ENCODE data around the gene NDUFAF2.

Gene NDUFAF2

DNA sequence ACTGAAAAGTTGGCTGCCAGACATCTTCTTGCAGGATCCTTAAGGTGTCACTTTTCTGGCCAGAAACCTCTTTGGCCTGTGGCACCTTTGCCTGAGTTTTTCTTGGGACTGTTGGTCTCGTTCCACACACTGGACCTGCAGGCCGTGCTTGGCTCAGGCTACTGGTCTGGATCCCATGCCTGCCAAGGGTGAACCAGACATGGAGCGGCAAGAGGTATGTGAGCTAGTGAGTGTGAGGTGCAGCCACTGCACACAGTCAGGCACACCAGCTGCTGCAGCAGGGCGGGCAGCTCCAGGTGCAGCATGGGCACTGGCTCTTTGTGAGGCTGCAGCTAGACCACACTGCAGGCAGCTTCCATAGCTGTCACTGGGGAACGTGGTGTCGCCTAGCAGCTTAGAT lies 47.9 kb downstream of the NDUFAF2 start:
- H3K27ac ChIP-seq = no peak overlapping the region
- TF ChIP-seq ZFX (IDR thresholded peaks at IDR 0.05; ENCODE audit: borderline replicate concordance) = no peak
- TF ChIP-seq, protein P1, sequence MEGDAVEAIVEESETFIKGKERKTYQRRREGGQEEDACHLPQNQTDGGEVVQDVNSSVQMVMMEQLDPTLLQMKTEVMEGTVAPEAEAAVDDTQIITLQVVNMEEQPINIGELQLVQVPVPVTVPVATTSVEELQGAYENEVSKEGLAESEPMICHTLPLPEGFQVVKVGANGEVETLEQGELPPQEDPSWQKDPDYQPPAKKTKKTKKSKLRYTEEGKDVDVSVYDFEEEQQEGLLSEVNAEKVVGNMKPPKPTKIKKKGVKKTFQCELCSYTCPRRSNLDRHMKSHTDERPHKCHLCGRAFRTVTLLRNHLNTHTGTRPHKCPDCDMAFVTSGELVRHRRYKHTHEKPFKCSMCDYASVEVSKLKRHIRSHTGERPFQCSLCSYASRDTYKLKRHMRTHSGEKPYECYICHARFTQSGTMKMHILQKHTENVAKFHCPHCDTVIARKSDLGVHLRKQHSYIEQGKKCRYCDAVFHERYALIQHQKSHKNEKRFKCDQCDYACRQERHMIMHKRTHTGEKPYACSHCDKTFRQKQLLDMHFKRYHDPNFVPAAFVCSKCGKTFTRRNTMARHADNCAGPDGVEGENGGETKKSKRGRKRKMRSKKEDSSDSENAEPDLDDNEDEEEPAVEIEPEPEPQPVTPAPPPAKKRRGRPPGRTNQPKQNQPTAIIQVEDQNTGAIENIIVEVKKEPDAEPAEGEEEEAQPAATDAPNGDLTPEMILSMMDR (IDR thresholded peaks at IDR 0.05) = no peak

DNA sequence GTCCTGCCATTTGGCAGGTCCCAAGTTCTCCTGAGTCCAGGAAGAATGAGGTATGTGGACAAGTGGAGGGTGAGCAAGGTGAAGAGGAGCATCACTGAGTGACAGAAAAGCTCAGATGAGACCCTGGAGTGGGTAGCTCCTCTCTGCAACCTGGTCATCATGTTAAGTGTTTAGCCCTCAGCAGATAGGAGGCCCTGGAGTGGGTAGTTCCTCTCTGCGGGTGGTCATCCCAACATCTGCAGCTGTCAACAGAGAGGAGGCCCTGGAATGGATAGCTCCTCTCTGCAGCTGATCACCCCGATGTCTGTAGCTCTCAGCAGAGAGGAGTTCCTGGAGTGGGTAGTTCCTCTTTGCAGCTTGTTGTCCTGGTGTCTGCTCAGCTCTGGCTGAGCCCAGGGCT lies 48.4 kb downstream of the NDUFAF2 start:
- TF ChIP-seq ZFX (IDR thresholded peaks at IDR 0.05; ENCODE audit: borderline replicate concordance) = no peak
- TF ChIP-seq, protein P1 (IDR thresholded peaks at IDR 0.05) = no peak

DNA sequence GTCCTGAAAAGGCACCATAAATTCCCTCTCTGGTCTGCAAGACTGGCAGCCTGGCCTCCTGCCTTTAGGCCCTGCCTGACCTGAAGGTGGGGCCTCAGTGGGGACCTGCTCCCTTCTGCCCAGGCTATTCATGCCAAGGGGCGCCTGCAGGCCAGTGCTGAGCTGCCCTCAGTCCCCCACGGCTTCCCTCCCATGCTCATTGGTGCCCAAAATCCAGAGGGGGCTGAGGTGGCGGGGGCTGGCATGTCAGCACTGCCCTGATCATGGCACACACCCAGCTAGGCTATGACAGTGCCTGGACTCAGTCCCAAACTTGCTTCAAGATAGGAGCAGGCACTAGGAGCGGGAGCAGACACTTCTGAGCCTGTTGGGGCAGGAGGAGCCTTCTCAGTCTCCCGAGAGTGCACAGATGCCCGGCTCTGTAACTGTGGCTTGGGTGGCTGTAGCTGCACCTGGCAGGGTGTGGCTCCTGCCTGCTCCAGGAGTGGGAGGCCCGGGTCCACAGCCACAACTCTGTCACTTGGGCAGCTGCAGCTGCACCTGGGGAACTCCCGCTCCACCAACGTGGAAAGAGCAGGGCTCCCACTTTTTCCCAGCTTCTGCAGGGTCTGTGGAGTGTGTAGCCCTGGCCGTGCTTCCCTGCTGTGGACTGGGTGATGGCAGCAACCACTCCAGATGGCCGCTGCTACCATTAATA lies 49.0 kb downstream of the NDUFAF2 start:
- no peak overlapping the region for H3K27ac ChIP-seq
- no peak for TF ChIP-seq ZFX (IDR thresholded peaks at IDR 0.05; ENCODE audit: borderline replicate concordance)
- TF ChIP-seq, protein P1 (IDR thresholded peaks at IDR 0.05) = no peak

More for the DNA sequence above, 48.4 kb downstream of the NDUFAF2 start:
- no peak overlapping the region for H3K27ac ChIP-seq

DNA sequence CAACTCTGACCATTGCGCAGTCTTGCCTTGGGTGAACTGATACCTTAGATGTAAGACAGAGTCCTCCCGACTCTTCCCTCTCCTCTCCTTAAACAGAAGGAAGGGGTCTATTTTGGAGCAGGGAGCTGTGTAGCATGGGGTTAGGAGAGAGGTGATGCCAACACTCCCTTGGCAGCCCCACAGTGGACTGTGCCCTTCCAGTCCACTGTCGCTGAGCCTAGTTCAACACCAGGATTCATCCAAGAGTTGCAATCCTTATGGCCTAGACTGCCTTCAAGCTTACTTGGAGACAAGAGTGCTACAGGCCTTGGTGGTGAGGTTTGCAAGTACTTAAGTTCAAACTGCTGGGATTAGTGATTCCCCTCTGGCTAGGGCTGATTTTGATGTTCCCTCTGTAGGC lies 51.4 kb downstream of the NDUFAF2 start:
- TF ChIP-seq, protein P1 (IDR thresholded peaks at IDR 0.05) = no peak
- TF ChIP-seq ZFX (IDR thresholded peaks at IDR 0.05; ENCODE audit: borderline replicate concordance) = no peak
- H3K27ac ChIP-seq = no peak overlapping the region

DNA sequence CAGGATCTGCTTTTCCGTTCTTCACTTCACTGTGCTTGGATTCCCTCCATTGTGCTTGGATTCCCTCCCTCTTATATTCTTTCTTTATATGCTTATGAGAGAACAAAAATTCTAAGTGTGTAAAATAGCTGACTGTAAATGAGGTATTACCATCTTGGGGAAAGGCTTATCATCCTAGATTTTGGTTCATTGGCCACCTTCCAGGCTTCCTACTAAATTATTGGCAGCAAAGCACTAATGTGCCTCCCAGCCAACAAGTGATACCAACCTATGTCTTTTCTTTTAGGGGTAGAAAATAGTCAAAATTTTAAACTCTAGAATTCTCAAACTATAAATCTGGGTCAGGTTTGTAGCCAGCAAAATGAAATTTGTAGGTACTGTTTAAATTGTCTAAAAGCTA lies 52.7 kb downstream of the NDUFAF2 start:
- TF ChIP-seq ZFX (IDR thresholded peaks at IDR 0.05; ENCODE audit: borderline replicate concordance) = no peak
- TF ChIP-seq, protein P1 (IDR thresholded peaks at IDR 0.05) = no peak
- H3K27ac ChIP-seq = no peak overlapping the region

DNA sequence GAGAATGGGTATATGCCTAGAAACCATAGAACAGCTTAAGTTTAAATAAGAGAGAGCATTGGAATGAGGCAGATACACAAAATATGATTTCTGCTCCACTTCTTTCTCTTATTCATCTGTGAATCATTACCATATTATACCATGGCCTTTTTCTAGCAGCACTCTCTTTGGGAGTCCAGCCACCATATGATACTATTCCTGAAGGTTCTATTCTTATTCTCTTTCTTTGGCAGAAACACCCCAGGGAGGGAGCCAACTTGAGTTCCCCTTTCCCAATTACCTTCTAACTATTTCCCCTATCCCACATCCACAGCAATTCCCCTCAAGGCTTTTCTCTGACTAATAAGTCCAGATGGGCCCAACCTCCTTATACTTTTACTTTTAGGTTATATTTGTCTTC lies 55.9 kb downstream of the NDUFAF2 start:
- TF ChIP-seq ZFX (IDR thresholded peaks at IDR 0.05; ENCODE audit: borderline replicate concordance) = no peak
- H3K27ac ChIP-seq = no peak overlapping the region

DNA sequence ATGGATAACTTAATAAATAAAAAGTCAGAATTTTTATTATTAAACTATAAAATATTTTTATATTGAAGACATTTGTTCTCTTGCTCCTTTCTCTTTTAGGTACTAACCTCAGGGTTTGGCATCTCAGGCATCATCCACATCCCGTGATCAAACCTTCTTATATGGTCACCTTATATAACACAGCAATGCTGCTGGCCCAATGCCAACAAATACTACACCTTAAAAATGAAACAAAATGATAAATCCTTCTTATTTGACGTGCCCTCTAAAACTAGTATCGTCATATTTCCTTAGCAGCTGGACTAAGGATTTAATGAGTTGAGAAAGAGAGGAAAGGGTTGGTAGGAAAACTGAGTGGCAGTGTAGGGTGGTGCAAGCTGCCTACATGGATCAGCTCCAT lies 56.6 kb downstream of the NDUFAF2 start:
- TF ChIP-seq ZFX (IDR thresholded peaks at IDR 0.05; ENCODE audit: borderline replicate concordance) = no peak
- TF ChIP-seq, protein P1 (IDR thresholded peaks at IDR 0.05) = no peak
- H3K27ac ChIP-seq = no peak overlapping the region

Data from 22Rv1 (cell line).